ENCODE data around the gene ZSCAN20. TPM values are rescaled to one million over a fixed set of nuclear protein-coding genes. Genes with fewer than 3 reads are reported as not detected.

The ZSCAN20 gene
- total RNA-seq, 1 donor from 2014 or later, result 7.3 TPM

- no peak for DNase-seq (ENCODE audit: low spot score)
- H3K4me3 Mint-ChIP-seq (ENCODE audit: unreplicated experiment), result no peak overlapping the region
- TF ChIP-seq CTCF (IDR thresholded peaks at IDR 0.05; ENCODE audit: unreplicated experiment), result no peak
- H3K27me3 Mint-ChIP-seq (ENCODE audit: unreplicated experiment), result peaks cover 5% of the 10 kb centered on the region
- no peaks in the 10 kb centered on the region for H3K36me3 Mint-ChIP-seq (ENCODE audit: low read depth, unreplicated experiment)
- no peak overlapping the region for H3K27ac Mint-ChIP-seq (ENCODE audit: unreplicated experiment)
- H3K4me1 Mint-ChIP-seq (ENCODE audit: unreplicated experiment), result peaks cover 12% of the 10 kb centered on the region
- H3K9me3 Mint-ChIP-seq (ENCODE audit: unreplicated experiment), result no peaks in the 10 kb centered on the region
Measured at GRCh38 chr1:33468011-33468410, 4.4 kb upstream of the ZSCAN20 start.

- Mint-ChIP-seq H3K27me3 (ENCODE audit: unreplicated experiment) (peaks cover 9% of the 10 kb centered on the region), H3K4me3 (ENCODE audit: unreplicated experiment) (no peak overlapping the region), H3K27ac (ENCODE audit: unreplicated experiment) (peak overlapping the region; percentile 62), H3K4me1 (ENCODE audit: unreplicated experiment) (peaks cover 17% of the 10 kb centered on the region), H3K9me3 (ENCODE audit: unreplicated experiment) (no peaks in the 10 kb centered on the region), H3K36me3 (ENCODE audit: low read depth, unreplicated experiment) (no peaks in the 10 kb centered on the region)
- DNase-seq (ENCODE audit: low spot score), result no peak
- no peak for TF ChIP-seq CTCF (IDR thresholded peaks at IDR 0.05; ENCODE audit: unreplicated experiment)
Measured at GRCh38 chr1:33468531-33468930, 3.9 kb upstream of the ZSCAN20 start.

GRCh38 chr1:33468967-33469366 is 3.5 kb upstream of the ZSCAN20 start:
- no peaks in the 10 kb centered on the region for H3K36me3 Mint-ChIP-seq (ENCODE audit: low read depth, unreplicated experiment)
- H3K4me3 Mint-ChIP-seq (ENCODE audit: unreplicated experiment), result no peak overlapping the region
- TF ChIP-seq CTCF (IDR thresholded peaks at IDR 0.05; ENCODE audit: unreplicated experiment), result no peak
- no peak for DNase-seq (ENCODE audit: low spot score)
- H3K27ac Mint-ChIP-seq (ENCODE audit: unreplicated experiment), result peak overlapping the region; percentile 62
- no peaks in the 10 kb centered on the region for H3K9me3 Mint-ChIP-seq (ENCODE audit: unreplicated experiment)
- peaks cover 10% of the 10 kb centered on the region for H3K27me3 Mint-ChIP-seq (ENCODE audit: unreplicated experiment)
- peaks cover 19% of the 10 kb centered on the region for H3K4me1 Mint-ChIP-seq (ENCODE audit: unreplicated experiment)

- Mint-ChIP-seq H3K4me3 (ENCODE audit: unreplicated experiment) (no peak overlapping the region), H3K27ac (ENCODE audit: unreplicated experiment) (no peak overlapping the region), H3K27me3 (ENCODE audit: unreplicated experiment) (peaks cover 10% of the 10 kb centered on the region), H3K4me1 (ENCODE audit: unreplicated experiment) (peaks cover 19% of the 10 kb centered on the region), H3K36me3 (ENCODE audit: low read depth, unreplicated experiment) (no peaks in the 10 kb centered on the region), H3K9me3 (ENCODE audit: unreplicated experiment) (no peaks in the 10 kb centered on the region)
- no peak for DNase-seq (ENCODE audit: low spot score)
- no peak for TF ChIP-seq CTCF (IDR thresholded peaks at IDR 0.05; ENCODE audit: unreplicated experiment)
Measured at GRCh38 chr1:33469691-33470090, 2.8 kb upstream of the ZSCAN20 start.

GRCh38 chr1:33470495-33471012 is 1.9 kb upstream of the ZSCAN20 start:
- H3K4me3 Mint-ChIP-seq (ENCODE audit: unreplicated experiment), result no peak overlapping the region
- H3K36me3 Mint-ChIP-seq (ENCODE audit: low read depth, unreplicated experiment), result no peaks in the 10 kb centered on the region
- peak; percentile 47 for TF ChIP-seq CTCF (IDR thresholded peaks at IDR 0.05; ENCODE audit: unreplicated experiment)
- H3K9me3 Mint-ChIP-seq (ENCODE audit: unreplicated experiment), result no peaks in the 10 kb centered on the region
- H3K4me1 Mint-ChIP-seq (ENCODE audit: unreplicated experiment), result peaks cover 19% of the 10 kb centered on the region
- H3K27me3 Mint-ChIP-seq (ENCODE audit: unreplicated experiment), result peaks cover 10% of the 10 kb centered on the region
- peak; percentile 64 for DNase-seq (ENCODE audit: low spot score)
- H3K27ac Mint-ChIP-seq (ENCODE audit: unreplicated experiment), result no peak overlapping the region
